HCT116 (cell line): ENCODE data around the gene AP3B1. TPM values are rescaled to one million over a fixed set of nuclear protein-coding genes. Genes with fewer than 3 reads are reported as not detected.

ENCODE experiments used
- ATAC-seq: fragments of 200-7000 bp; cut with Tn5 transposase; 2 replicates; pipeline ENCODE4 v1.9.1; 2020; ENCODE audit warnings: mild to moderate bottlenecking, moderate library complexity
- BruUV-seq: library from RNA; stranded (reverse); fragments of 400-500 nt; replicated peaks from 2 replicates; lab custom pipeline; 2021; lab: Mats Ljungman, UMichigan
- CTCF ChIA-PET: fragments of 300-600 bp; sonication (Branson Sonifier 250); formaldehyde crosslinking; loops from one replicate; lab custom pipeline; 2021; ENCODE audit warnings: antibody characterized with exemption; lab: Charles Lee
- POLR2A ChIA-PET: fragments of 300-600, 350-600 bp; sonication (Branson Sonifier 250); formaldehyde crosslinking; loops from one replicate; lab custom pipeline; 2021; ENCODE audit warnings: antibody characterized with exemption; lab: Charles Lee
- RAD21 ChIA-PET, 2 experiments: fragments of 300-600 bp; sonication (Branson Sonifier 250); formaldehyde crosslinking; loops; one replicate each; lab custom pipeline; 2023; ENCODE audit warnings: low total read pairs in 2 of 2; ENCODE audit not compliant: uncharacterized antibody in 2 of 2, unreplicated experiment in 2 of 2, low non-redundant PET in 1 of 2; lab: Charles Lee
- DNase-seq: peaks from one replicate; pipeline ENCODE4 v3.0.0-alpha.2; 2010; ENCODE audit warnings: low read depth, low spot score
- H2AFZ ChIP-seq: fragments of 200-600 bp; shearing (Covaris generic), sonication (generic); 2 replicates; pipeline ENCODE4 v1.6.1; 2017; ENCODE audit warnings: low read depth, mixed run types, mixed read lengths, antibody characterized with exemption, low read length; ENCODE audit not compliant: poor library complexity, severe bottlenecking
- H3K27ac ChIP-seq: 2 replicates; pipeline ENCODE4 v1.5.1; 2012; ENCODE audit warnings: low read depth, low read length
- H3K27me3 ChIP-seq: fragments of 200-600 bp; sonication (generic); 2 replicates; pipeline ENCODE4 v1.6.1; 2016; ENCODE audit warnings: mixed run types, low read length, mixed read lengths; ENCODE audit not compliant: insufficient read depth
- H3K36me3 ChIP-seq, 2 experiments: fragments of 200-500 bp in 1 of 2; fragments of 200-600 bp in 1 of 2; sonication (Bioruptor generic) in 1 of 2; sonication (generic) in 1 of 2; 2 replicates each; pipeline versions ENCODE4 v1.5.1 to v1.6.1; 2014 to 2016; ENCODE audit warnings: low read length in 2 of 2, inconsistent platforms in 1 of 2, mixed read lengths in 1 of 2, mixed run types in 1 of 2; ENCODE audit not compliant: insufficient read depth in 2 of 2, control insufficient read depth in 1 of 2
- H3K4me1 ChIP-seq, 2 experiments: fragments of 200-600 bp in 1 of 2; sonication (generic) in 1 of 2; 2 replicates each; pipeline versions ENCODE4 v1.5.1 to v1.6.1; 2012 to 2017; ENCODE audit warnings: low read length in 2 of 2, inconsistent platforms in 1 of 2, mild to moderate bottlenecking in 1 of 2, mixed read lengths in 1 of 2, mixed run types in 1 of 2, moderate library complexity in 1 of 2; ENCODE audit not compliant: insufficient read depth in 2 of 2, control insufficient read depth in 1 of 2
- H3K4me2 ChIP-seq: fragments of 200-600 bp; sonication (generic); 2 replicates; pipeline ENCODE4 v1.6.1; 2017; ENCODE audit warnings: mixed run types, low read length, mixed read lengths
- H3K4me3 ChIP-seq, 2 experiments: fragments of 200-600 bp in 1 of 2; sonication (generic) in 1 of 2; replicated peaks in 1 of 2; 2 replicates each; pipeline ENCODE4 v1.5.1; 2011 to 2016; ENCODE audit warnings: low read length in 2 of 2, control low read depth in 1 of 2, low read depth in 1 of 2, mild to moderate bottlenecking in 1 of 2, mixed read lengths in 1 of 2, mixed run types in 1 of 2
- H3K79me2 ChIP-seq: fragments of 200-600 bp; sonication (generic); 2 replicates; pipeline ENCODE4 v1.6.1; 2017; ENCODE audit warnings: mild to moderate bottlenecking, mixed run types, low read length, moderate library complexity, mixed read lengths; ENCODE audit not compliant: insufficient read depth
- H3K9ac ChIP-seq: fragments of 200-600 bp; sonication (generic); 2 replicates; pipeline ENCODE4 v1.6.1; 2016; ENCODE audit warnings: low read length, mixed read lengths
- H3K9me2 ChIP-seq: fragments of 200-600 bp; sonication (generic), shearing (Covaris generic); 2 replicates; pipeline ENCODE4 v1.6.1; 2017; ENCODE audit warnings: mixed run types, mild to moderate bottlenecking, moderate library complexity; ENCODE audit not compliant: insufficient read depth
- H3K9me3 ChIP-seq, 2 experiments: fragments of 200-500 bp in 1 of 2; fragments of 200-600 bp in 1 of 2; sonication (Bioruptor generic) in 1 of 2; sonication (generic) in 1 of 2; 2 replicates each; pipeline ENCODE4 v1.6.1; 2014 to 2017; ENCODE audit warnings: low read length in 2 of 2, mixed read lengths in 2 of 2, inconsistent platforms in 1 of 2, low read depth in 1 of 2, mild to moderate bottlenecking in 1 of 2, mixed run types in 1 of 2, moderate library complexity in 1 of 2; ENCODE audit not compliant: control insufficient read depth in 1 of 2, insufficient read depth in 1 of 2
- H4K20me1 ChIP-seq: fragments of 200-600 bp; sonication (generic), shearing (Covaris generic); 2 replicates; pipeline ENCODE4 v1.6.1; 2017; ENCODE audit warnings: mixed run types, mild to moderate bottlenecking, moderate library complexity; ENCODE audit not compliant: insufficient read depth
- CBX3 ChIP-seq: IDR thresholded peaks from 2 replicates; pipeline ENCODE4 v1.6.1; 2012; ENCODE audit warnings: low read depth
- CEBPB ChIP-seq: IDR thresholded peaks from 2 replicates; pipeline ENCODE4 v1.6.1; 2012; ENCODE audit warnings: low read depth
- EZH2phosphoT487 ChIP-seq: fragments of 200-600 bp; IDR thresholded peaks from 2 replicates; pipeline ENCODE4 v1.6.1; 2018; ENCODE audit warnings: antibody characterized with exemption, borderline replicate concordance
- JUND ChIP-seq: IDR thresholded peaks from 2 replicates; pipeline ENCODE4 v1.6.1; 2012
- REST ChIP-seq: IDR thresholded peaks from 2 replicates; pipeline ENCODE4 v1.6.1; 2012; ENCODE audit warnings: low read depth
- SRF ChIP-seq: IDR thresholded peaks from 2 replicates; pipeline ENCODE4 v1.6.1; 2012; ENCODE audit warnings: low read depth
- intact Hi-C: fragments of 100-400 bp; cut with micrococcal nuclease; formaldehyde crosslinking; loops from 2 replicates; pipeline ENCODE4 v1.10.0; 2022
- total RNA-seq: library from RNA; stranded (reverse); gene quantifications from one replicate; pipeline ENCODE4 v1.2.1, GENCODE V29; 2021; ENCODE audit not compliant: unreplicated experiment
- TF ChIP-seq, protein P1 (sequence below), 3 experiments: fragments of 200-600 bp in 1 of 3; sonication (generic) in 1 of 3; IDR thresholded peaks in 2 of 3; conservative IDR thresholded peaks in 1 of 3; 2 replicates each; pipeline ENCODE4 v1.5.1; 2012 to 2017; ENCODE audit warnings: low read depth in 2 of 3, low read length in 2 of 3, antibody characterized with exemption in 1 of 3, borderline replicate concordance in 1 of 3, control low read depth in 1 of 3, mild to moderate bottlenecking in 1 of 3, mixed read lengths in 1 of 3, mixed run types in 1 of 3, moderate library complexity in 1 of 3; ENCODE audit not compliant: insufficient read depth in 1 of 3

AP3B1 gene
- total RNA-seq, 1 experiment from 2014 or later, result 54.5 TPM

GRCh38 chr5:77987331-77987730 lies 307.2 kb downstream of the AP3B1 start (continued):
- TF ChIP-seq JUND (no peak), EZH2phosphoT487 (no peak), CEBPB (no peak), SRF (no peak), REST (no peak)

DNA sequence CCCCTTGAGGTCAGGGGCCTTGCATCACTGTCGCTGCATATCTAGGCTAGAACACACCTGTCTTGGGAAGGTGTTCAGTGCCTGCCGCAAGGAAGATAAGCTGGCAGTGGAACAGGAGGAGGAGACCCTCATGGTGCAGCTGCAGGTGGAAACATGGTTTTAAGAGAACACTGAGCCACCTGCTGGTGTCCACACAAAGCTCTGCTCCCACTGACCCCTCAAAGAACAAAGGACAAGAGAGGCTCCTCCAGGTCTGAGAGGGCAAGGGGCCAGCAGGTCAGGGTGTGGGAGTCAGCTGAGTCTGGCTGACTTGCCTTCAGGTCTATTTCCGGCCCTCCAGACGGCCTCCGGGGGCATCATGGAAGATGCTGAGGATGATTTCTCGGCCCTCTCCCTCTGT lies 308.2 kb downstream of the AP3B1 start:
- intact Hi-C loops, result no loop called here
- ChIA-PET POLR2A (no interaction called here), RAD21 (interaction anchor here in 1 of 2 experiments (1.2 kb wide), 1 partner anchor 15 kb away, joined by 3 read pairs; no protein-coding TSS in a partner anchor)
- Histone ChIP-seq H3K36me3 (no peaks in the 10 kb centered on the region), H3K27me3 (no peaks in the 10 kb centered on the region), H2AFZ (no peak overlapping the region), H3K9ac (no peak overlapping the region), H3K4me1 (peaks cover 5 to 12% of the 10 kb centered on the region in 2 experiments), H4K20me1 (no peaks in the 10 kb centered on the region), H3K9me3 (no peaks in the 10 kb centered on the region), H3K4me2 (no peak overlapping the region), H3K9me2 (no peaks in the 10 kb centered on the region), H3K27ac (no peak overlapping the region), H3K4me3 (no peak overlapping the region), H3K79me2 (no peaks in the 10 kb centered on the region)
- DNase-seq (no peak), ATAC-seq (no peak)
- TF ChIP-seq, protein P1, sequence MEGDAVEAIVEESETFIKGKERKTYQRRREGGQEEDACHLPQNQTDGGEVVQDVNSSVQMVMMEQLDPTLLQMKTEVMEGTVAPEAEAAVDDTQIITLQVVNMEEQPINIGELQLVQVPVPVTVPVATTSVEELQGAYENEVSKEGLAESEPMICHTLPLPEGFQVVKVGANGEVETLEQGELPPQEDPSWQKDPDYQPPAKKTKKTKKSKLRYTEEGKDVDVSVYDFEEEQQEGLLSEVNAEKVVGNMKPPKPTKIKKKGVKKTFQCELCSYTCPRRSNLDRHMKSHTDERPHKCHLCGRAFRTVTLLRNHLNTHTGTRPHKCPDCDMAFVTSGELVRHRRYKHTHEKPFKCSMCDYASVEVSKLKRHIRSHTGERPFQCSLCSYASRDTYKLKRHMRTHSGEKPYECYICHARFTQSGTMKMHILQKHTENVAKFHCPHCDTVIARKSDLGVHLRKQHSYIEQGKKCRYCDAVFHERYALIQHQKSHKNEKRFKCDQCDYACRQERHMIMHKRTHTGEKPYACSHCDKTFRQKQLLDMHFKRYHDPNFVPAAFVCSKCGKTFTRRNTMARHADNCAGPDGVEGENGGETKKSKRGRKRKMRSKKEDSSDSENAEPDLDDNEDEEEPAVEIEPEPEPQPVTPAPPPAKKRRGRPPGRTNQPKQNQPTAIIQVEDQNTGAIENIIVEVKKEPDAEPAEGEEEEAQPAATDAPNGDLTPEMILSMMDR (IDR thresholded peaks at IDR 0.05 in 2 of 3, conservative IDR thresholded peaks at IDR 0.05 in 1 of 3; ENCODE audit: borderline replicate concordance in 1 of 3, insufficient read depth in 1 of 3, low read depth in 2 of 3, low read length in 2 of 3), result 0 out of 6 replicates have a peak, but pooled peaks of 2 of the 3 experiments have one; percentile 3 to 5
- TF ChIP-seq CBX3, result no peak
- TF ChIP-seq, all 23 proteins: peak for 1
- CTCF ChIA-PET, result interaction anchor here (2.2 kb wide), 1 partner anchor 426 kb away, joined by 7 read pairs; no protein-coding TSS in a partner anchor
- BruUV-seq, result no TSS peak
